Epithelial cell of proximal tubule (primary cell): ENCODE measurements around the gene CCNL2. TPM values are rescaled to one million over a fixed set of nuclear protein-coding genes. Genes with fewer than 3 reads are reported as not detected.
"Not testable (repeated sequence)": the region's sequence is repeated elsewhere in the genome, so short reads cannot be mapped to it uniquely, and the experiment has no call there.

Experiments
- DNase-seq: peaks from one replicate; pipeline ENCODE4 v3.0.0-alpha.2; 2011; ENCODE audit warnings: low read depth
- H3K4me3 ChIP-seq: 2 replicates; pipeline ENCODE4 v1.5.1; 2011; ENCODE audit warnings: low read depth, mild to moderate bottlenecking, low read length
- total RNA-seq: library from RNA; depleted of rRNA; stranded (reverse); fragments of >200 nt; gene quantifications from 2 replicates; pipeline ENCODE4 v1.2.3, GENCODE V29; 2015
- TF ChIP-seq, protein P1 (sequence below): conservative IDR thresholded peaks from 2 replicates; pipeline ENCODE4 v1.5.1; 2012; ENCODE audit warnings: low read depth, mild to moderate bottlenecking, low read length

Gene CCNL2
- total RNA-seq = 47.3 and 96.3 TPM in 2 replicates

DNA sequence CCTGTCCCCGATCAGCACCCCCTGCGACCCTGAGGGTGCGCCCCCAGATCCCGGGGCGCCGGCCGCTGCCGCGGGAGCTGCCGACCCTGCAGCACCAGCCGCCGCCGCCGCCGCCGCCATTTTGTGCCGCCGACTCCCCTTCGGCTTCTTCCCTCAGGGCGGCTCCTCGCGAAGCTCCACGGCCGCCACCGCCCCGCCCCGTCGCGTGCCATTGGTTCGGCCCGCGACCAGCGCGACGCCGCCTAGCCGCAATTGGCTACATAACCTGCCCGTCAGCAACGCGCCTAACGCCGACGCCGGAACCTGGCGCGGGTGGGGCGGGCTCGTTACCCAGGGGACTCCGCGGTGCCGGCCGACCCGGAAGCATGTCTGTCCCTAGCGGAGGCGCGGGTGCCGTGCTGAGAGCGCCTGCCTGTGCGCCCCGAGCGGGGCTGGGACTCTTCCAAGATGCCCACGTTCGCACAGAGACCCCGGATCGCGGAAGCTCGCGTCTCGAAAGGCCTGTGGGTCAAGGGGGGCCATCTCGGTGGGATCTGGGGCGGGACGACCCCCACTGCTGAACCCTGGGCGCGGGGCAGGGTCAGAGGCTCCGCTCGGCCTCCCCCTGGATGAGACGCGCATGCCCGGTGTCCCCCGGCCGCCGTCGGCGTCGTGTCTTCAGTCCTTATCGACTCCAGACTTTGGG is at the start of gene CCNL2:
Gene CCNL2 (minus strand): TSS at position 149 of the 685 bp plus-strand sequence. CDS start 29 bp downstream, at position 120.
- TF ChIP-seq, protein P1, sequence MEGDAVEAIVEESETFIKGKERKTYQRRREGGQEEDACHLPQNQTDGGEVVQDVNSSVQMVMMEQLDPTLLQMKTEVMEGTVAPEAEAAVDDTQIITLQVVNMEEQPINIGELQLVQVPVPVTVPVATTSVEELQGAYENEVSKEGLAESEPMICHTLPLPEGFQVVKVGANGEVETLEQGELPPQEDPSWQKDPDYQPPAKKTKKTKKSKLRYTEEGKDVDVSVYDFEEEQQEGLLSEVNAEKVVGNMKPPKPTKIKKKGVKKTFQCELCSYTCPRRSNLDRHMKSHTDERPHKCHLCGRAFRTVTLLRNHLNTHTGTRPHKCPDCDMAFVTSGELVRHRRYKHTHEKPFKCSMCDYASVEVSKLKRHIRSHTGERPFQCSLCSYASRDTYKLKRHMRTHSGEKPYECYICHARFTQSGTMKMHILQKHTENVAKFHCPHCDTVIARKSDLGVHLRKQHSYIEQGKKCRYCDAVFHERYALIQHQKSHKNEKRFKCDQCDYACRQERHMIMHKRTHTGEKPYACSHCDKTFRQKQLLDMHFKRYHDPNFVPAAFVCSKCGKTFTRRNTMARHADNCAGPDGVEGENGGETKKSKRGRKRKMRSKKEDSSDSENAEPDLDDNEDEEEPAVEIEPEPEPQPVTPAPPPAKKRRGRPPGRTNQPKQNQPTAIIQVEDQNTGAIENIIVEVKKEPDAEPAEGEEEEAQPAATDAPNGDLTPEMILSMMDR = peak; percentile 48
- H3K4me3 ChIP-seq = peak within 1 kb of the TSS; percentile 99
- peak; percentile 52 for DNase-seq

DNA sequence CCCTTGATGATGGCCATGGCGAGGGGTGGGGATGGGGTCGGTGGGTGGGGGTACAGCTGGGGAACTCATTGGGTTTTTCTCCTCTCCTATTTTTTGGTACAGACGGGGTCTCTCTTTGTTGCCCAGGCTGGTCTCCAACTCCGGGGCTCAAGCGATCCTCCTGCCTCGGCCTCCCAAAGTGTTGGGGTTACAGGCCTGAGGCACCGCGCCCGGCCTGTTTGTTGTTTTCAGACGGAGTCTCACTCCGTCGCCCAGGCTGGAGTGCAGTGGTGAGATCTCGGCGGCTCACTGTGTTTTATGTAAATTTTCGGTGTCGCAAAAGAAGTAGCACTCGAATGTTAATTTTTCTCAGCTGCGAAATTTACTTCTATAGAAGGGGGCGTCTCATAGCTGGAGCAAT is 47.5 kb upstream of the CCNL2 start:
- DNase-seq, H3K4me3 ChIP-seq: not testable (repeated sequence)

DNA sequence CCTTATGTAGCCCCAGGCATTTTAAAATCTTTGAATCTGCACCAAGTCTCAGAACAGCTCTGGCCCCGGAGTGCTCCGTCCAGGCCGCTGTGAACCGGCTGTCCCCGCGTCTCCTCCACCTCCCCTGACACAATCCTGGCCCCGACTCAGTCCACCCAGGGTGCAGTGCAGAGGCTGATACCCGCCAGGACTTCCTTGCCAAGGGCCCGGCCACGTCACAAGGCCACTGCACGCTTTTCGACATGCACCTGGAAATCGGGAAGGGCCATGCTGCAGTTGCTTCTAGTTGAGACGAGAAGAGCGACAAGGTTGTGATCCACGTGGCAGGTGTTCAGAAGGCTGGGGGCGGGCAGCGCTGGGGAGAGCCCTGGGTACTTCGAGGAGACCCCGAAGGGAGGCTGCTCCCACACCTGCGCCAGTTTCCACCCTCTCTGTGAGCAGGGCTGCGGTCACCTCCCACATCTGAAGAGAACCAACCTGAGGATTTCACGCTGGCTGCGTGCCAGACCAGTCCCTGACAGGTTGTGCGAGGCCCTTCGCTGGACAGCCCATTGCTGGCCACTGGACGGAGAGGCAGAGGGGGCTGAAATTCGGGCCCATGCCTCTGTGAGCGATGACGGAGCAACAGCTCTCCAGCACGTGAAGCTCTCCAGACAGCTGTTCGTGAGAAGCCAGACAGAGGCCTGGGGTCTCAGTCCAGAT is 43.1 kb upstream of the CCNL2 start:
- no peak overlapping the region for H3K4me3 ChIP-seq
- TF ChIP-seq, protein P1 = no peak
- DNase-seq = no peak

DNA sequence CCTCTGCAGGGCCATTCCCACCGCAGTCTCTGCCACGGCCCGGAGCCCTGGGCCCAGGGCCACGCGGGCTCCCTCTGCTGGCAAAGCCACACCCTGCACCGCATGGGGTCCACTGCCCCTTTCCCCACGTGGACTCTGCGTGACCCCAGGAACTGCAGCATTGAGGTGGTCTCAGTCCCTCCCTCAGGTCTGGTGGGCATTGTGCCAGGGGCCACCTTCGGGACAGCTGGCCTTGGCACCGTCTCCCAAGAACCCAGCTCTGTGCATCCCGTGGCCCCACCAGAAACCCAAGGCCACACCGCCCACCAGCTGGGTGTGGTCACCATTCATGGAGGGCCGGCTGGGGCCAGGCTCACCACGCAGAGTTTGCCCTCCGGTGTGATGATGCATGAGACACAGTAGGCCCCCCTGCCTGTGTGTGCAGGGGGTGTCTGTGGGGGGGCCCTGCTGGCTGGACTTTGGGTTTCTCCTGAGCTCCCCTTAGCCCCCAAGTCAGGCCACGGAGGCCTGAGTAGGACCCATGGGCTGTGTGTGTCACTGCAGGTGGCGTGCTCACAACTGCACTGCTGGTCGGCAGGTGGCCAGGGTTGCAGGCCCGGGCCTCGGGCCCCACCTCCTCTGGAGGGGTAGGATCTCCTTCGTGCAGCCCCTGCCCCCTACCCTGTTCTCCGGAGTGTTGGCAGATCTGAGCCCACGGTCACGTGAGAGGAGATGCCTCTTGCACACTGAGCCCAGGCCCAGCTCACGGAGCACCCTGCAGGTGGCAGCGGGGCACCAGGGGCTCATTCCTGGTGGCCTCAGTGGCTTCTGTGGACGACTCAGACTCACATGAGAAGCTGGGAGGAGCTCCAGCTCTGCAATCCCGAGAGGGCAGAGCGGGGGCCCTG is 42.1 kb upstream of the CCNL2 start:
- TF ChIP-seq, protein P1 = peak; percentile 87
- no peak overlapping the region for H3K4me3 ChIP-seq
- DNase-seq = no peak

DNA sequence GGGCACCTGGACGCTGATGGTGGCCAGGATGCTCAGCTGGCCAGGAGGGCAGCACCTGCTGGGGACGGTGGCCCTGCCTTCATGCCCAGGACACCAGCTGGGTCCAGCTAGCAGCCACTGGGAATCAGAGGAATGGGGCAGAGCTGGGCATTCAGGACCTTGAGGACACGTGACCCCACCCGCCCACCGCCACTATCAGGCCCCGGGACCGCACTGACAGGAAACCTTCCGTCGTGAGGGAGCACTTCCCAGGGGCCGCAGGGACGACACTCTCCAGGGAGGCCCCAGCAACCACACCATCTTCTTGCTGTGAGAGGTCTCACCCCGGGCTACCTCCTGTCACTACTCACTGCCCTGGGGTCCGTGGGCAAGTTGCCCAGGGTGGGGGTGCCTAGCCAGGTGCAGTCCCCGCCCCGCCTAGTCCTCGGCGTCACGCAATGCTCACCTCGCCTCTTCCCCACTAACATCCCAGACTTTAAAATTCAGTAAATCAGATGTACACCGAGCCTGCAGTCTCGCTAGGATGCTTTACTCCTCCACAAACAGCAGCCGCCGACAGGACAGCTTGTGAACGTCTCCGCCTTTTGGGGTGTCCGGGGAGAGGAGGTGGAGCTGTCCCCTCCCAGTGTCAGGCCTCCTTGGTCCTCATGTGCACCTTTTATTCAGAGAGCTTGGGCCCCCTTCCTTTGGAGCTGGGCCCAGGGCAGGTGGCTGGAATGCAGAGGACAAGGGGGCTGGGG is 41.3 kb upstream of the CCNL2 start:
- no peak for DNase-seq
- TF ChIP-seq, protein P1 = no peak
- H3K4me3 ChIP-seq = no peak overlapping the region

DNA sequence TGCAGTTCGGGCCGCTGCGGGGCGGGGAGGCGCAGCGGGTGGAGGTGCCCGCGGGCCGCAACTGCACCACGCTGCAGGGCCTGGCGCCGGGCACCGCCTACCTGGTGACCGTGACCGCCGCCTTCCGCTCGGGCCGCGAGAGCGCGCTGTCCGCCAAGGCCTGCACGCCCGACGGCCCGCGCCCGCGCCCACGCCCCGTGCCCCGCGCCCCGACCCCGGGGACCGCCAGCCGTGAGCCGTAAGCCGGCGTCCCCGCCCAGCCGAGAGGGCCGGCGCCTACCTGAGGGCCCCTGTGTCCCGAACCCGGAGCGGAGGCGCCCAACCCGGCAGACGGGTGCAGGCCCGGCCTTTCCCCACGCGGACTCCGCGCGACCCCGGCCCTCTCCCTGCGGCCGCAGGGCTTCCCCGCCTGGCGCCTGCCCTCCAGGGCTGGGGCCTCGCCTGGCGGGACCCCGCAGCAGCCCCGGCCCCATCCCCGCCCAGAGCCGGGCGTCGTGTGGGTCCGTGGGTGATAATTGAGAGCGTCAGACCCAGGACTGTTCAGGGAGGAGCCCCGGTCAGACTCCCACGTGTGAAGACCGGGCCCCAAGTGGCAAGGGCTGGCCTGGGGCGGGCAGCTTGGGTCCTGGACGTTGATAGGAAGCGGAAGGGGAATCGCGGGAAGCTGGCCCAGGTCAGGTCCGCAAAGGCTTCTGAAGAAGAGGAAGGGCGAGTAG is 40.6 kb upstream of the CCNL2 start:
- TF ChIP-seq, protein P1 = no peak
- no peak for DNase-seq
- no peak overlapping the region for H3K4me3 ChIP-seq
